ENCODE measurements around the gene RUNX1.
A peak's percentile ranks its signal among the peaks of the same experiment; 100 is the strongest.

RUNX1 gene

GRCh38 chr21:34802180-34802899 is 246.8 kb downstream of the RUNX1 start:
- peaks cover 61% of the 10 kb centered on the region for H3K36me3 Mint-ChIP-seq (ENCODE audit: low read depth)
- DNase-seq (no peak), ATAC-seq (peak; percentile 29)
- H3K27ac Mint-ChIP-seq = peak overlapping the region; percentile 80
- H3K9me3 Mint-ChIP-seq = peaks cover 8% of the 10 kb centered on the region
- H3K4me3 Mint-ChIP-seq = no peak overlapping the region
- H3K27me3 Mint-ChIP-seq = no peaks in the 10 kb centered on the region
- H3K4me1 Mint-ChIP-seq = peaks cover 51% of the 10 kb centered on the region

- peaks cover 62% of the 10 kb centered on the region for H3K36me3 Mint-ChIP-seq (ENCODE audit: low read depth)
- no peaks in the 10 kb centered on the region for H3K27me3 Mint-ChIP-seq
- no peak for ATAC-seq
- peaks cover 44% of the 10 kb centered on the region for H3K4me1 Mint-ChIP-seq
- H3K9me3 Mint-ChIP-seq = peaks cover 8% of the 10 kb centered on the region
- peak overlapping the region; percentile 15 for H3K27ac Mint-ChIP-seq
- no peak overlapping the region for H3K4me3 Mint-ChIP-seq
- no peak for DNase-seq
Measured at GRCh38 chr21:34801519-34802132, 247.5 kb downstream of the RUNX1 start.

GRCh38 chr21:34800797-34801518 is 248.1 kb downstream of the RUNX1 start:
- H3K27ac Mint-ChIP-seq = no peak overlapping the region
- H3K4me3 Mint-ChIP-seq = no peak overlapping the region
- H3K27me3 Mint-ChIP-seq = no peaks in the 10 kb centered on the region
- DNase-seq = no peak
- H3K36me3 Mint-ChIP-seq (ENCODE audit: low read depth) = peaks cover 61% of the 10 kb centered on the region
- H3K9me3 Mint-ChIP-seq = peaks cover 8% of the 10 kb centered on the region
- ATAC-seq = no peak
- peaks cover 39% of the 10 kb centered on the region for H3K4me1 Mint-ChIP-seq

DNA sequence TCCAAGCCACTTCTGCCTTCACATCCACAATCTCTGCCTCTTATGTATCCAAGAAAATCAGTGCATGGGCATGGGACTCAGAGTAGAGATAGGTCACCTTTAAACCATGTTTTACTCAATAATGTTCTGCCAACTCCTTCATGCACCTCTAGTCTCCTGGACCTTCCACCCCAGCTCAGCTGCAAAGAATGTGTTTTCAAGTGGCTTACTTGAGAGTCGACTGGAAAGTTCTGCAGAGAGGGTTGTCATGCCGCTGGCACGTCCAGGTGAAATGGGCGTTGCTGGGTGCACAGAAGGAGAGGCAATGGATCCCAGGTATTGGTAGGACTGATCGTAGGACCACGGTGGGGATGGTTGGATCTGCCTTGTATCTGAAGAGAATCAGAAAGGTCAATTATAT is 250.0 kb downstream of the RUNX1 start:
- Mint-ChIP-seq H3K9me3 (no peaks in the 10 kb centered on the region), H3K27me3 (no peaks in the 10 kb centered on the region), H3K4me3 (no peak overlapping the region), H3K27ac (no peak overlapping the region), H3K36me3 (ENCODE audit: low read depth) (peaks cover 62% of the 10 kb centered on the region), H3K4me1 (peaks cover 22% of the 10 kb centered on the region)
- DNase-seq = no peak
- ATAC-seq = no peak

GRCh38 chr21:34797921-34798535 is 251.1 kb downstream of the RUNX1 start:
- no peaks in the 10 kb centered on the region for H3K27me3 Mint-ChIP-seq
- no peak overlapping the region for H3K4me3 Mint-ChIP-seq
- peaks cover 60% of the 10 kb centered on the region for H3K36me3 Mint-ChIP-seq (ENCODE audit: low read depth)
- ATAC-seq (no peak), DNase-seq (no peak)
- H3K27ac Mint-ChIP-seq = no peak overlapping the region
- H3K9me3 Mint-ChIP-seq = no peaks in the 10 kb centered on the region
- peaks cover 14% of the 10 kb centered on the region for H3K4me1 Mint-ChIP-seq

DNA sequence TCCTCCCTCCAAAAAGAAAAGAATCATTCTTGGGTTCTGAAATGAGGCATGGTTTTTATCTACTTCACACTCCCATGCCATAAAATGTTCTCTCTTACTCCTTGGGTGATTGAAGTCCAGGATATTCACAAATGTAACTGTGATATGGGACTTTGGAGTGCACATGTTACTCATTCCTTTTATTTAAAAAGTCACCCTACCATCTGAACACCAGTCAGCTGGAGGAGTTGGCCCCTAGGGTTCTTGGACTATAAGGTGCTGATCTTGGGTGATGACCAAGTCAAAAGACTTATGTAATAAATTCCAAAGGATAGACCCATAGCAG is 251.9 kb downstream of the RUNX1 start:
- H3K9me3 Mint-ChIP-seq = no peaks in the 10 kb centered on the region
- no peak overlapping the region for H3K4me3 Mint-ChIP-seq
- no peak overlapping the region for H3K27ac Mint-ChIP-seq
- no peak for ATAC-seq
- H3K27me3 Mint-ChIP-seq = no peaks in the 10 kb centered on the region
- H3K4me1 Mint-ChIP-seq = peaks cover 6% of the 10 kb centered on the region
- no peak for DNase-seq
- H3K36me3 Mint-ChIP-seq (ENCODE audit: low read depth) = peaks cover 64% of the 10 kb centered on the region

DNA sequence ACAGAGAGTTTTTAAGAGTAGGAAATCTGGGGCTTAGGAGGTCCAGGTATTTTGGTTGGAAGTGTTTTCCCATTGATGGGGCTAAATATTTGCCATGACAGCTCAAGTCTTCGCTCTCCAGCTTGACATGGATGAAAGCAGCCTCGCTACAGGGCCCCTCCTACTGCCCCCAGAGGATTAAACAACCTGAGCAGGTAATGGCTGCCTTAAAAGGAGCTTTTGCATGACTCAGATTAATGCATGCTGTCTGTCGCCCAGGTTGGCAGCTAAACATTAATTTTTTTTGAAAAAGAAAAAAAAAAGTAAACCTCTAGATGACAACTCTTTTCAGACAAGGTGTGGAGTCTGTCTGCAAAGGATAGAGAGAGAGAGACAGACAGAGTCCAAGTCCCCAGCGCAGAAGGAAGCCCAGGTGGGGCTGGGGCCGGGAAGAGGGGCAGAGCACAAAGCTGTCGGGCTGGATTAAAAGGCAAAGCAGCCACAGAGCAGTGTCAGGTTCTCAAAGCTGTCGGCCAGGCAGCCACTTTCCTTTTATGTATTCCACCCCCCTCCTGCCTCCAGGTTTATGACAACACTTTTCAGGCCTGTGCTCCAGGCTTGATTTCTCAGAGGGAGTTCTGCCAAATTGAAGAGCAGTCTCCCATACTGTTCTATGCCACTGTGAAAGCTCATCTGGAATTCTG is 252.4 kb downstream of the RUNX1 start:
- H3K9me3 Mint-ChIP-seq = no peaks in the 10 kb centered on the region
- no peak overlapping the region for H3K27ac Mint-ChIP-seq
- peaks cover 60% of the 10 kb centered on the region for H3K36me3 Mint-ChIP-seq (ENCODE audit: low read depth)
- H3K4me3 Mint-ChIP-seq = no peak overlapping the region
- ATAC-seq (no peak), DNase-seq (no peak)
- peaks cover 2% of the 10 kb centered on the region for H3K4me1 Mint-ChIP-seq
- H3K27me3 Mint-ChIP-seq = no peaks in the 10 kb centered on the region

DNA sequence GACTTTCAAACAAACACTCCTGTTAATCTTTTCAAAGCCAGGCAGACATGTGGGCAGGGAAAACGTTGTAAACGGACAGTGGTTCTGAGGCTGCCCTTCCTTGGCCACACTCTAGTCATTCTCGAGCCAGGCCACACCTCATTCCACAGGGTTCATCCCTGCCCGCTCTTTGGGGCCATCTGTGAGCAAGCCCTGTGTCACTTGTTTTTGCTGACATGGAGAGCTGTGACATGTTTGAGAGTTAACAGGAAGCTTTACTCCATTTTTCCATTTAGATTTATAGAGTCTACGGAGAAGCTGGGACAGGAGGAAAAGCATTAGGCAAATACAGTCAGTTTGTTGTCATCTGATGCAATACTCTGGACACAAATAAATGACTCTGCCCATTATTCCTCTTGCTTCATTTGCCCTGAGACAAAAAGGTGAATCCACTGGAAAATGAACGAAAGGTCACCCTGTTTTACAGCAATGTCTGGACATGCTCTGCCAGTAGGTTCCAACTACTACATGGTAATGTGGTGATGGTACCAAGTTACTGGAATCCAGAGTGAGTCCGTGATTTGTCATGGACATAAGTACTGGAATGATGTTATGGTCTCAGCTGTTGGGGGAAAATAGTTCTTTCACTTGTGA is 253.4 kb downstream of the RUNX1 start:
- no peaks in the 10 kb centered on the region for H3K9me3 Mint-ChIP-seq
- H3K27ac Mint-ChIP-seq = no peak overlapping the region
- H3K4me1 Mint-ChIP-seq = no peaks in the 10 kb centered on the region
- no peak overlapping the region for H3K4me3 Mint-ChIP-seq
- ATAC-seq = no peak
- no peak for DNase-seq
- no peaks in the 10 kb centered on the region for H3K27me3 Mint-ChIP-seq
- peaks cover 63% of the 10 kb centered on the region for H3K36me3 Mint-ChIP-seq (ENCODE audit: low read depth)

GRCh38 chr21:34795175-34795547 is 253.9 kb downstream of the RUNX1 start:
- ATAC-seq = no peak
- Mint-ChIP-seq H3K27ac (no peak overlapping the region), H3K4me3 (no peak overlapping the region), H3K27me3 (no peaks in the 10 kb centered on the region), H3K36me3 (ENCODE audit: low read depth) (peaks cover 65% of the 10 kb centered on the region), H3K9me3 (no peaks in the 10 kb centered on the region), H3K4me1 (no peaks in the 10 kb centered on the region)
- DNase-seq = no peak

GRCh38 chr21:34794686-34795085 is 254.4 kb downstream of the RUNX1 start:
- H3K27ac Mint-ChIP-seq = no peak overlapping the region
- ATAC-seq (no peak), DNase-seq (no peak)
- peaks cover 63% of the 10 kb centered on the region for H3K36me3 Mint-ChIP-seq (ENCODE audit: low read depth)
- H3K27me3 Mint-ChIP-seq = no peaks in the 10 kb centered on the region
- H3K9me3 Mint-ChIP-seq = no peaks in the 10 kb centered on the region
- H3K4me1 Mint-ChIP-seq = no peaks in the 10 kb centered on the region
- H3K4me3 Mint-ChIP-seq = no peak overlapping the region

GRCh38 chr21:34793471-34793870 is 255.6 kb downstream of the RUNX1 start:
- no peak for DNase-seq
- Mint-ChIP-seq H3K27ac (no peak overlapping the region), H3K9me3 (no peaks in the 10 kb centered on the region), H3K4me1 (no peaks in the 10 kb centered on the region), H3K36me3 (ENCODE audit: low read depth) (peaks cover 55% of the 10 kb centered on the region), H3K27me3 (no peaks in the 10 kb centered on the region), H3K4me3 (no peak overlapping the region)
- ATAC-seq = no peak

DNA sequence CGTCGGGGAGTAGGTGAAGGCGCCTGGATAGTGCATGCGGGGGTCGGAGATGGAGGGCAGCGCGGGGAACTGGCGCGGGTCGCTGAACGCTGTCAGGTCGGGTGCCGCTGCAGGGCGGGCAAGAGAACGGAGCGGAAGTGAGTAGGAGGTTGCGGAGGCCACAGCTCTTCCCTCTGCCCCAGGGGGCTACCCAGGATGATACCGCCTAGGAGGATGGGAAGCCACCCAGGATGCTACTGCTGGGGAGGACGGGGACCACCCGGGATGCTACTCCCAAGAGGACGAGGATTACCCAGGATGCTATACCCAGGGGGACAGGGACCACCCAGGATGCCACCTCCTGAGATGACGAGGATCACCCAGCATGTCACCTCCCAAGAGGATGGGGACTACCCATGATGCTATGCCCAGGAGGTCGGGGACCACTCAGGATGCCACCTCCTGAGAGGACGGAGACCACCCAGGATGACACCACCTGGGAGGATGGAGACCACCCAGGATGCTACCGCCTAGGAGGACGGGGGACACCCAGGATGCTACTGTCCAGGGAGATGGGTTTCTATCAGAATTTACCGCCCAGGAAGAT is 256.5 kb downstream of the RUNX1 start:
- Mint-ChIP-seq H3K4me3 (no peak overlapping the region), H3K36me3 (ENCODE audit: low read depth) (peaks cover 46% of the 10 kb centered on the region), H3K9me3 (no peaks in the 10 kb centered on the region), H3K27ac (no peak overlapping the region), H3K4me1 (no peaks in the 10 kb centered on the region), H3K27me3 (no peaks in the 10 kb centered on the region)
- DNase-seq (no peak), ATAC-seq (no peak)

- ATAC-seq = no peak
- no peaks in the 10 kb centered on the region for H3K9me3 Mint-ChIP-seq
- no peaks in the 10 kb centered on the region for H3K27me3 Mint-ChIP-seq
- no peak overlapping the region for H3K27ac Mint-ChIP-seq
- no peaks in the 10 kb centered on the region for H3K4me1 Mint-ChIP-seq
- peaks cover 39% of the 10 kb centered on the region for H3K36me3 Mint-ChIP-seq (ENCODE audit: low read depth)
- DNase-seq = no peak
- no peak overlapping the region for H3K4me3 Mint-ChIP-seq
Measured at GRCh38 chr21:34791776-34792503, 257.2 kb downstream of the RUNX1 start.

Measured in activated naive CD8-positive, alpha-beta T cell treated with anti-CD3 and anti-CD28 coated beads, Interleukin-2, amount 50 U/mL, for 24 hours (primary cell).